Neuron (in vitro differentiated cells): ENCODE measurements around the gene SLC33A1.
"Not testable (repeated sequence)": the region's sequence is repeated elsewhere in the genome, so short reads cannot be mapped to it uniquely, and the experiment has no call there.

ENCODE experiments used
- H2AFZ ChIP-seq: one replicate; pipeline ENCODE4 v1.6.1; 2013; ENCODE audit warnings: low read depth, mild to moderate bottlenecking, inconsistent platforms, low read length, moderate library complexity
- H3K27me3 ChIP-seq: one replicate; pipeline ENCODE4 v1.6.1; 2013; ENCODE audit warnings: low read length; ENCODE audit not compliant: insufficient read depth
- H3K36me3 ChIP-seq: one replicate; pipeline ENCODE4 v1.6.1; 2013; ENCODE audit warnings: low read length; ENCODE audit not compliant: insufficient read depth
- H3K4me1 ChIP-seq: one replicate; pipeline ENCODE4 v1.6.1; 2013; ENCODE audit warnings: low read length; ENCODE audit not compliant: insufficient read depth
- H3K4me3 ChIP-seq: 2 replicates; pipeline ENCODE4 v1.5.1; 2013; ENCODE audit warnings: mild to moderate bottlenecking, low read length, moderate library complexity
- H3K9me3 ChIP-seq: one replicate; pipeline ENCODE4 v1.6.1; 2013; ENCODE audit warnings: low read length

Gene SLC33A1

GRCh38 chr3:155872904-155873646, 18.8 kb upstream of the SLC33A1 start:
- peak overlapping the region; percentile 75 for H3K4me3 ChIP-seq
- H3K27me3 ChIP-seq: no peaks in the 10 kb centered on the region
- H3K36me3 ChIP-seq: no peaks in the 10 kb centered on the region
- H3K4me1 ChIP-seq: peaks cover 17% of the 10 kb centered on the region
- no peaks in the 10 kb centered on the region for H3K9me3 ChIP-seq
- H2AFZ ChIP-seq: no peak overlapping the region

DNA sequence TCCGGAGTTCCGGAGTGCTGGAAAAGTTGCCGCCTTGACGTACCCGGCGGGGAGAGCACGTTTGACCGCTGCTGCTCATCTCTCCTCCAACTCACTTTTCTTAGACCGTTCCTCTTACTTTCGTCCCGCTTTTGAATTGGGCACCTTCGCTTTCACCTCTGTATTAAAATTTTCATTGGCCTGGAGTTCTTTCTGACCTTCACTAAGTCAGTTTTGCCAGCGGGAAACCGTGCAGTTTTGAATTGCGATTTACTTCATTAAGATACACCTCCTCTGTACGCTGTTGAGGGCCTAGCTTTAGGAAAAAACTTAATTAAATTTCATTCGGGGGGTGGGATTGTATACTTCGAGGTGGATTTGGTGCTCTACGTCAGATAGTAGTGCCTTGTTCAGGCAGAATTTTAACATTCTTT, 17.5 kb upstream of the SLC33A1 start:
- H2AFZ ChIP-seq: peak overlapping the region; percentile 87
- H3K4me1 ChIP-seq: peaks cover 17% of the 10 kb centered on the region
- H3K9me3 ChIP-seq: no peaks in the 10 kb centered on the region
- no peaks in the 10 kb centered on the region for H3K36me3 ChIP-seq
- H3K4me3 ChIP-seq: peak overlapping the region; percentile 75
- H3K27me3 ChIP-seq: no peaks in the 10 kb centered on the region

- H3K36me3 ChIP-seq: no peaks in the 10 kb centered on the region
- H3K4me1 ChIP-seq: peaks cover 17% of the 10 kb centered on the region
- H3K9me3 ChIP-seq: no peaks in the 10 kb centered on the region
- H2AFZ ChIP-seq: peak overlapping the region; percentile 87
- peak overlapping the region; percentile 75 for H3K4me3 ChIP-seq
- H3K27me3 ChIP-seq: no peaks in the 10 kb centered on the region
These were observed 16.9 kb upstream of the SLC33A1 start for GRCh38 chr3:155870945-155871745.

DNA sequence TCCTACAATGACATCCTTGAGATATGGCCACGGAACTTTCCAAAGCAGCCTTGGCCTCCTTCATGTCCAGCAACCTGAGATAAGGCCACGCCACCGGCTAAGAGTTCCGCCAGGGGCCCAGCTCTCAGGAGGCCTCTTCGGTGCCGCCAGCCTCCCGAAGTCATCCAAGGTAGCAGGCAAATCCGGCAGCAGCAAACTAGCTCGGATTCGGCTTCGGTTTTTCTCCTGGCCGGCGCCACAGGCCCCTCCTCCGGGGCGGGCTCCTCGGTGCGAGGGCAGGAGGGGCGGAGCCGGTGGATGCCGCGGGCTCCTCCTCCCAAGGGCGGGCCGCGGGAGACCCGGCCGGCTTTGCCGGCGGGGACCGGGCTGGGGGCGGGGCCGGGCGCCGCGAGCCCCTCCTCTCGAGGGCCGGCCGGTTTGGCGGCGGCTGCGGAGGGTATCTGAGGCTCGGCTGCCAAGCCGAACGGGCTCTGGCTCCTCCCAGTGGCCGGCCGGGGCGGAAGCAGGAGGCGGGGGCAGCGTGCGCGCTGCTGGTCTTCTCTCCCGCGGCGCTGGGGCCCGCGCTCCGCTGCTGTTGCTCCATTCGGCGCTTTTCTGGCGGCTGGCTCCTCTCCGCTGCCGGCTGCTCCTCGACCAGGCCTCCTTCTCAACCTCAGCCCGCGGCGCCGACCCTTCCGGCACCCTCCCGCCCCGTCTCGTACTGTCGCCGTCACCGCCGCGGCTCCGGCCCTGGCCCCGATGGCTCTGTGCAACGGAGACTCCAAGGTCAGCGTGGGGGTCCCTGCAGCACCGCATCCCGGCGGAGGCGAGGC, 16.1 kb upstream of the SLC33A1 start, which contains the start of gene GMPS:
Gene GMPS (plus strand): TSS at position 518 of the 812 bp plus-strand sequence. CDS start 221 bp downstream, at position 739.
- Histone ChIP-seq H3K36me3 (no peaks in the 10 kb centered on the region), H3K4me3 (peak within 1 kb of the TSS; percentile 75), H3K27me3 (no peaks in the 10 kb centered on the region), H3K9me3 (no peaks in the 10 kb centered on the region), H2AFZ (peak within 1 kb of the TSS; percentile 87), H3K4me1 (peaks cover 17% of the 10 kb centered on the region)

GRCh38 chr3:155869691-155870090, 15.5 kb upstream of the SLC33A1 start:
- H3K4me1 ChIP-seq: peaks cover 17% of the 10 kb centered on the region
- H3K9me3 ChIP-seq: no peaks in the 10 kb centered on the region
- H3K36me3 ChIP-seq: no peaks in the 10 kb centered on the region
- peak overlapping the region; percentile 70 for H3K4me3 ChIP-seq
- H3K27me3 ChIP-seq: no peaks in the 10 kb centered on the region
- H2AFZ ChIP-seq: peak overlapping the region; percentile 72

DNA sequence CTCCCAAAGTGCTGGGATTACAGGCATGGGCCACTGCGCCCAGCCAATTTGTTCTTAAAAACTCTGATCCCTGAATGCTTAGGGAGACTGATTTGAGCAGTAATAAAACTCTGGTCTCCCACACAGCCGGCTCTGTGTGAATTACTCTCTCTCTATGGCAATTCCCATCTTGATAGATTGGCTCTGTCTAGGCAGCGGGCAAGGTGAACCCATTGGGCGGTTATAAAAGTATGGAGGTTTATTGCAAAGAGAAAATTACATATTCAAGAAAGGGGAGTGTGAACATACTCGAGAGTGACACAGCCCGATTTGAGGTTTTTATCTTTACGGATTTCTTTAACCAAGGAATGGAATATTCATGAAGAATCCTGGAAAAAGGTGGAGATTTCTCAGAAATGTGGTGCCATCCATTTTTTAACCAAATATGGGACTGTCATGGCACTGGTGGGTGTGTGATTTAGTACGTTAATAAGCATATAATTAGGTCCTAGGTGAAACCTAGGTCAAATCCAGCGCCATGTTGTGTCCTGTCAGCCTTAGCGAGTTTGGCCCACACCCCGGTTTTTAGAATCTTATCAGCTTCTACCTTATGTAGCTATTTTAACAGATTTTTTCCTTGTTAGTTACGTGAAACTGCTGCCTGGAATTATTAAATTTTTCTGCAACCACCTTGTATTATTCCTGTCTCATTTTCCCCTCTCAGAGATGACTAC, 9.0 kb upstream of the SLC33A1 start:
- Histone ChIP-seq H3K27me3 (no peaks in the 10 kb centered on the region), H3K4me3 (no peak overlapping the region), H3K4me1 (no peaks in the 10 kb centered on the region), H3K9me3 (no peaks in the 10 kb centered on the region), H3K36me3 (no peaks in the 10 kb centered on the region), H2AFZ (no peak overlapping the region)

DNA sequence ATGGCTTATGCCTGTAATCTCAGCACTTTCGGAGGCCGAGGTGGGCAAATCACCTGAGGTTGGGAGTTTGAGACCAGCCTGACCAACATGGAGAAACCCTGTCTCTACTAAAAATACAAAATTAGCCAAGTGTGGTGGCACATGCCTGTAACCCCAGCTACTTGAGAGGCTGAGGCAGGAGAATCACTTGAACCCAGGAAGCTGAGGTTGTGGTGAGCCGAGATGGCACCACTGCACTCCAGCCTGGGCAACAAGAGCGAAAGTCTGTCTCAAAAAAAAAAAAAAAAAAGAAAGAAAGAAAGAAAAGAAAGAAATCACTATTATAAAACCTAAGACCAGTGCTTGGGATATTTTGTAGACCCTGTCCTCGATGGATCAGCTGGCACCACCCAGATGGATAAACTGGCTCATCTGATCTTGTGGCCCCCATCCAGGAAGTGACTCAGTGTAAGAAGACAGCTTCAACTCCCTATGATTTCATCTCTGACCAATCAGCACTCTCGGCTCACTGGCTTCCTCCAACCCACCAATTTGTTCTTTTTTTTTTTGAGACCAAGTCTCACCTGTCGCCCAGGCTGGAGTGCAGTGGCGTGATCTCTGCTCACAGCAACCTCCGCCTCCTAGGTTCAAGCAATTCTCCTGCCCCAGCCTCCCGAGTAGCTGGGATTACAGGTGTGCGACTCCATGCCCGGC, 8.2 kb upstream of the SLC33A1 start:
- not testable (repeated sequence) for H3K9me3 ChIP-seq, H3K4me3 ChIP-seq, H3K27me3 ChIP-seq, H2AFZ ChIP-seq, H3K4me1 ChIP-seq, H3K36me3 ChIP-seq

DNA sequence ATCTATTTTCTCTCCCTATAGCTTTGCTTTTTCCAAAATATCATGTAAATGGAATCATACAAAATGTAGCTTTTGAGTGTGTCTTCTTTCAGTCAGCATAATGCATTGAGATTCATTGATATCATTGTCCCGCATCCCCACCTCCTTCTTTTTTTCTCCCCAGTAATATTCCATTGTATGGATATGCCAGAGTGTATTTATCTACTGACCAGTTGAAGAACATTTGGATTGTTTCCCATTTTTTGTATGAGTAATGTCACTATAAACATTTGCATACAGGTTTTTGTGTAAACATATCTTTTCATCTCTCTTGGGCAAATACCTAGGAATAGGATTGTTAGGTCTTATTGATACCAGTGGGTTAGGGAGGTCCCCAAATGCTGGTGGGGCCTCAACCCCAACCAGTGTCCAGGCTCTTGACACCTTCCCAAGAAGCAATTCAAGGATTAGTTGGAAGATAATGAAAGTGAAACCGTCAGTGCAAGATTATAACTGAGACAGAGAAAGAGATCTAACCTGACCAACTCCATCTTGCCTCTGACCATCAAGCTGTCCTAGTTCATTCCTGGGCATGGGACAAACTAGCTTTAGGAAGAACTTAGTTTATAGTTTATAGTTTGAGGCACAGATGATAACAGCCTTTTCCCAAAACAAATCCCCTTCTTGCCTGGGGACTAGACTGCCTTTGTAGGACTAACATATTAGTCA, 7.4 kb upstream of the SLC33A1 start:
- Histone ChIP-seq H3K4me1 (no peaks in the 10 kb centered on the region), H3K27me3 (no peaks in the 10 kb centered on the region), H2AFZ (no peak overlapping the region), H3K36me3 (no peaks in the 10 kb centered on the region), H3K9me3 (no peaks in the 10 kb centered on the region), H3K4me3 (no peak overlapping the region)

- H3K36me3 ChIP-seq, H3K4me1 ChIP-seq, H2AFZ ChIP-seq, H3K9me3 ChIP-seq, H3K27me3 ChIP-seq, H3K4me3 ChIP-seq: not testable (repeated sequence)
These were observed 6.2 kb upstream of the SLC33A1 start for GRCh38 chr3:155860424-155860823.

GRCh38 chr3:155859859-155860258, 5.6 kb upstream of the SLC33A1 start:
- H3K27me3 ChIP-seq: no peaks in the 10 kb centered on the region
- H3K36me3 ChIP-seq: no peaks in the 10 kb centered on the region
- peaks cover 1% of the 10 kb centered on the region for H3K4me1 ChIP-seq
- H3K9me3 ChIP-seq: no peaks in the 10 kb centered on the region
- H2AFZ ChIP-seq: peak overlapping the region; percentile 61
- no peak overlapping the region for H3K4me3 ChIP-seq

GRCh38 chr3:155853214-155854140, 750 bp downstream of the SLC33A1 start:
- H3K9me3 ChIP-seq: no peaks in the 10 kb centered on the region
- H3K4me3 ChIP-seq: peak overlapping the region; percentile 79
- no peaks in the 10 kb centered on the region for H3K27me3 ChIP-seq
- no peak overlapping the region for H2AFZ ChIP-seq
- peaks cover 24% of the 10 kb centered on the region for H3K4me1 ChIP-seq
- no peaks in the 10 kb centered on the region for H3K36me3 ChIP-seq
